NCI-H2107 treated with DMSO at 0.1 percent for 48 hours (cell line): Measurements from ENCODE around the gene MRPS5.
"Not testable (repeated sequence)": the region's sequence is repeated elsewhere in the genome, so short reads cannot be mapped to it uniquely, and the experiment has no call there.

Experiments
- DNase-seq: peaks from one replicate; lab custom pipeline; 2025; ENCODE audit not compliant: unreplicated experiment; lab: John Stamatoyannopoulos, UW

MRPS5 gene

GRCh38 chr2:95121407-95122196, at the start of gene MRPS5:
Gene MRPS5, minus strand, starts transcription at chr2:95121808. Its CDS starts 17 bp downstream, at chr2:95121791.
- DNase-seq = peak; percentile 35

- no peak for DNase-seq
Measured at GRCh38 chr2:95166065-95166763, 44.6 kb upstream of the MRPS5 start.

GRCh38 chr2:95165371-95166064, 43.9 kb upstream of the MRPS5 start, which contains the start of gene ZNF2:
Gene ZNF2, plus strand, starts transcription at chr2:95165809. Its CDS starts 10,418 bp downstream, at chr2:95176227.
- peak; percentile 93 for DNase-seq

- no peak for DNase-seq
Measured at GRCh38 chr2:95165030-95165370, 43.4 kb upstream of the MRPS5 start.

GRCh38 chr2:95159690-95160449, 38.3 kb upstream of the MRPS5 start, which contains the start of gene ZNF514:
Gene ZNF514, minus strand, starts transcription at chr2:95159848. Its CDS starts 6,595 bp downstream, at chr2:95153253.
- DNase-seq = peak; percentile 23

GRCh38 chr2:95158891-95159619, 37.4 kb upstream of the MRPS5 start:
- no peak for DNase-seq

GRCh38 chr2:95158441-95158840, 36.8 kb upstream of the MRPS5 start:
- DNase-seq = no peak

- DNase-seq = no peak
Measured at GRCh38 chr2:95149397-95149984, 27.9 kb upstream of the MRPS5 start.

- DNase-seq = no peak
Measured at GRCh38 chr2:95143838-95144237, 22.2 kb upstream of the MRPS5 start.

- no peak for DNase-seq
Measured at GRCh38 chr2:95138702-95139101, 17.1 kb upstream of the MRPS5 start.

GRCh38 chr2:95122197-95122551, 566 bp upstream of the MRPS5 start:
- no peak for DNase-seq

- no peak for DNase-seq
Measured at GRCh38 chr2:95121093-95121406, 558 bp downstream of the MRPS5 start.

- DNase-seq = peak; percentile 24
Measured at GRCh38 chr2:95115418-95115817, 6.2 kb downstream of the MRPS5 start.

GRCh38 chr2:95113464-95113863, 8.1 kb downstream of the MRPS5 start:
- no peak for DNase-seq

GRCh38 chr2:95110395-95110794, 11.2 kb downstream of the MRPS5 start:
- DNase-seq = no peak

GRCh38 chr2:95109260-95109659, 12.3 kb downstream of the MRPS5 start:
- DNase-seq = no peak

GRCh38 chr2:95106081-95106480, 15.5 kb downstream of the MRPS5 start:
- DNase-seq = no peak

GRCh38 chr2:95104606-95105005, 17.0 kb downstream of the MRPS5 start:
- no peak for DNase-seq

GRCh38 chr2:95099910-95100309, 21.7 kb downstream of the MRPS5 start:
- no peak for DNase-seq

GRCh38 chr2:95098273-95098672, 23.3 kb downstream of the MRPS5 start:
- not testable (repeated sequence) for DNase-seq
